Measurements from ENCODE around the gene RNF208.

DNA sequence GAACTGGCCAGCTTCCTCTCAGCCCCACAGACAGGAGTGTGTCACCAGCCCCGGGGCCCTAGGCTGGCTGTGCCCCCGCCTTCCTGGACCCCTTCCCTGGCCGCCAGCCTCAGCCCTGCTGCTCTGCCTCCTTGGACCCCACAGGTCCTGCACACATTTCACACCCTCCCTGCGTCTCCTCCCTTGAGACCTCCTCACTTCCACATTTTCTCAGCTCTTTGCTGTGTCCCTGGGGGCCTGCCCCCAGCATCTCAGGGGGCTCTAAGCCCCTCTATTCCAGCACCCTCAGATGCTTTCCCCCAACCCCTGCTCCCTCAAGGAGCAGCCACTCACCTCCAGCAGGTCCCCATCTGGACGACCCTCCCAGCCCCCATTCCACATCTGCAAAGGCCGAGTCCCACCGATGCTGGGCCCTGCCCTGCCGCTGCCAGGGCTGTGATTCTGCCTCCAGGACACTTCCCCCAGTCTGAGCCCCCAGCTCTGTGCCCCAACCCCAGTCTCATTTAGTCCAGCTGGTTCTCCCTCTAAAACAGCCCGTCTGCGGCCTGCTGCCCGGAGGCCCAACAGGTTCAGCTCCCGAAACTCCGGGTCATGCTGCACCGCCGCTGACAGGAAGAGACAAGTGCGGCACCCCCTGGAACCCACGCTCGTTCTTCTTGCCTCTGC is 12.9 kb upstream of the RNF208 start:
- TF ChIP-seq, protein P1, sequence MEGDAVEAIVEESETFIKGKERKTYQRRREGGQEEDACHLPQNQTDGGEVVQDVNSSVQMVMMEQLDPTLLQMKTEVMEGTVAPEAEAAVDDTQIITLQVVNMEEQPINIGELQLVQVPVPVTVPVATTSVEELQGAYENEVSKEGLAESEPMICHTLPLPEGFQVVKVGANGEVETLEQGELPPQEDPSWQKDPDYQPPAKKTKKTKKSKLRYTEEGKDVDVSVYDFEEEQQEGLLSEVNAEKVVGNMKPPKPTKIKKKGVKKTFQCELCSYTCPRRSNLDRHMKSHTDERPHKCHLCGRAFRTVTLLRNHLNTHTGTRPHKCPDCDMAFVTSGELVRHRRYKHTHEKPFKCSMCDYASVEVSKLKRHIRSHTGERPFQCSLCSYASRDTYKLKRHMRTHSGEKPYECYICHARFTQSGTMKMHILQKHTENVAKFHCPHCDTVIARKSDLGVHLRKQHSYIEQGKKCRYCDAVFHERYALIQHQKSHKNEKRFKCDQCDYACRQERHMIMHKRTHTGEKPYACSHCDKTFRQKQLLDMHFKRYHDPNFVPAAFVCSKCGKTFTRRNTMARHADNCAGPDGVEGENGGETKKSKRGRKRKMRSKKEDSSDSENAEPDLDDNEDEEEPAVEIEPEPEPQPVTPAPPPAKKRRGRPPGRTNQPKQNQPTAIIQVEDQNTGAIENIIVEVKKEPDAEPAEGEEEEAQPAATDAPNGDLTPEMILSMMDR (IDR thresholded peaks at IDR 0.05; ENCODE audit: low read depth, low read length), result no peak
- TF ChIP-seq POLR2A (IDR thresholded peaks at IDR 0.05; ENCODE audit: extremely low read depth, insufficient read length) (no peak), MAX (IDR thresholded peaks at IDR 0.05; ENCODE audit: low read depth, low read length) (no peak), MYC (IDR thresholded peaks at IDR 0.05; ENCODE audit: low read depth, low read length) (no peak)

Measured in NB4 (cell line).